OCI-LY7 (cell line): ENCODE measurements around the gene POU3F2. TPM values are rescaled to one million over a fixed set of nuclear protein-coding genes. Genes with fewer than 3 reads are reported as not detected.

Experiments used
- BruUV-seq: library from RNA; stranded (reverse); fragments of 400-500 nt; replicated peaks from 2 replicates; lab custom pipeline; 2021; lab: Mats Ljungman, UMichigan
- CTCF ChIA-PET: fragments of 300-600 bp; sonication (Branson Sonifier 250); formaldehyde crosslinking; loops from one replicate; lab custom pipeline; 2022; ENCODE audit warnings: antibody characterized with exemption; ENCODE audit not compliant: unreplicated experiment; lab: Charles Lee
- POLR2A ChIA-PET: fragments of 300-600 bp; sonication (Branson Sonifier 250); formaldehyde crosslinking; loops from one replicate; lab custom pipeline; 2022; ENCODE audit warnings: antibody characterized with exemption; lab: Charles Lee
- DNase-seq: peaks from one replicate; pipeline ENCODE4 v3.0.0-alpha.2; 2015; ENCODE audit warnings: low spot score
- H2AFZ ChIP-seq: fragments of 200-600 bp; sonication (generic), shearing (Covaris generic); 2 replicates; pipeline ENCODE4 v1.6.1; 2014; ENCODE audit warnings: mild to moderate bottlenecking, antibody characterized with exemption, low read length, moderate library complexity
- H3K27ac ChIP-seq: fragments of 200-600 bp; sonication (generic); 2 replicates; pipeline ENCODE4 v1.5.1; 2014; ENCODE audit warnings: mixed run types, low read depth, mild to moderate bottlenecking, moderate library complexity, low read length, inconsistent platforms; ENCODE audit not compliant: poor library complexity, severe bottlenecking
- H3K36me3 ChIP-seq: fragments of 200-600 bp; sonication (generic); 2 replicates; pipeline ENCODE4 v1.6.1; 2014; ENCODE audit warnings: mild to moderate bottlenecking, antibody characterized with exemption, low read length, moderate library complexity, mixed read lengths; ENCODE audit not compliant: insufficient read depth
- H3K4me1 ChIP-seq: fragments of 200-600 bp; sonication (generic); 2 replicates; pipeline ENCODE4 v1.5.1; 2014; ENCODE audit warnings: mild to moderate bottlenecking, low read length; ENCODE audit not compliant: insufficient read depth, poor library complexity, severe bottlenecking
- H3K4me2 ChIP-seq: fragments of 200-600 bp; sonication (generic); 2 replicates; pipeline ENCODE4 v1.6.1; 2014; ENCODE audit warnings: mild to moderate bottlenecking, low read length
- H3K4me3 ChIP-seq: fragments of 200-600 bp; sonication (generic); 2 replicates; pipeline ENCODE4 v1.5.1; 2014; ENCODE audit warnings: mild to moderate bottlenecking, low read depth, low read length; ENCODE audit not compliant: poor library complexity, severe bottlenecking
- H3K79me2 ChIP-seq: fragments of 200-600 bp; sonication (generic); 2 replicates; pipeline ENCODE4 v1.6.1; 2016; ENCODE audit warnings: low read depth, mild to moderate bottlenecking, low read length, moderate library complexity, mixed read lengths; ENCODE audit not compliant: insufficient read depth
- H3K9me2 ChIP-seq: fragments of 200-600 bp; sonication (generic); 2 replicates; pipeline ENCODE4 v1.6.1; 2016; ENCODE audit warnings: mild to moderate bottlenecking, low read length, mixed read lengths; ENCODE audit not compliant: insufficient read depth
- H3K9me3 ChIP-seq: fragments of 200-600 bp; sonication (generic); 2 replicates; pipeline ENCODE4 v1.6.1; 2014; ENCODE audit warnings: mild to moderate bottlenecking, mixed run types, low read length, mixed read lengths
- H4K20me1 ChIP-seq: fragments of 200-600 bp; sonication (generic); 2 replicates; pipeline ENCODE4 v1.6.1; 2014; ENCODE audit warnings: mild to moderate bottlenecking, antibody characterized with exemption, low read length, moderate library complexity, mixed read lengths; ENCODE audit not compliant: insufficient read depth
- CTCF ChIP-seq: fragments of 200-600 bp; sonication (generic); conservative IDR thresholded peaks from 2 replicates; pipeline ENCODE4 v1.5.1; 2014; ENCODE audit warnings: mild to moderate bottlenecking, antibody characterized with exemption, low read length, moderate library complexity, mixed read lengths
- EZH2phosphoT487 ChIP-seq: fragments of 200-600 bp; sonication (generic); IDR thresholded peaks from 2 replicates; pipeline ENCODE4 v1.6.1; 2018; ENCODE audit warnings: low read depth, borderline replicate concordance, mild to moderate bottlenecking, mixed run types, antibody characterized with exemption, low read length, moderate library complexity, mixed read lengths
- intact Hi-C: fragments of 100-400 bp; cut with micrococcal nuclease; formaldehyde crosslinking; loops from one replicate; pipeline ENCODE4 v1.10.0; 2022; ENCODE audit not compliant: unreplicated experiment
- total RNA-seq, 2 experiments: library from RNA; depleted of rRNA in 1 of 2; stranded (reverse); fragments of >200 nt in 1 of 2; shearing (Covaris generic) in 1 of 2; gene quantifications; 2 replicates each; pipeline ENCODE4 v1.2.3, GENCODE V29; 2014 to 2022

The POU3F2 gene
- total RNA-seq, 2 experiments from 2014 or later = not detected

GRCh38 chr6:98832284-98833056 lies 1.9 kb upstream of the POU3F2 start:
- no peaks in the 10 kb centered on the region for H3K79me2 ChIP-seq
- H3K36me3 ChIP-seq = no peaks in the 10 kb centered on the region
- H2AFZ ChIP-seq = no peak overlapping the region
- H3K27ac ChIP-seq = no peak overlapping the region
- no peaks in the 10 kb centered on the region for H3K9me2 ChIP-seq
- H4K20me1 ChIP-seq = peaks cover 1% of the 10 kb centered on the region; the same call in 1 of the 2 replicates
- no peak overlapping the region for H3K4me2 ChIP-seq
- BruUV-seq = no TSS peak
- H3K9me3 ChIP-seq = no peaks in the 10 kb centered on the region
- ChIA-PET CTCF (no interaction called here), POLR2A (no interaction called here)
- peaks cover 5% of the 10 kb centered on the region for H3K4me1 ChIP-seq
- no peak for DNase-seq
- intact Hi-C loops = loop anchor here (10.0 kb wide), 1 partner anchor 1118 kb away; no protein-coding TSS in a partner anchor
- no peak overlapping the region for H3K4me3 ChIP-seq
- TF ChIP-seq CTCF = no peak
- no peak for TF ChIP-seq EZH2phosphoT487

GRCh38 chr6:98833057-98833306 lies 1.4 kb upstream of the POU3F2 start:
- POLR2A ChIA-PET = no interaction called here
- no peak overlapping the region for H3K27ac ChIP-seq
- intact Hi-C loops = loop anchor here (10.0 kb wide), 1 partner anchor 1118 kb away; no protein-coding TSS in a partner anchor
- no peak overlapping the region for H3K4me2 ChIP-seq
- no peaks in the 10 kb centered on the region for H3K9me3 ChIP-seq
- no peaks in the 10 kb centered on the region for H3K36me3 ChIP-seq
- no TSS peak for BruUV-seq
- H3K4me1 ChIP-seq = peaks cover 5% of the 10 kb centered on the region
- H4K20me1 ChIP-seq = peaks cover 4% of the 10 kb centered on the region; the same call in 1 of the 2 replicates
- TF ChIP-seq EZH2phosphoT487 = no peak
- TF ChIP-seq CTCF = no peak
- no peak overlapping the region for H3K4me3 ChIP-seq
- no peak for DNase-seq
- H3K79me2 ChIP-seq = no peaks in the 10 kb centered on the region
- no peak overlapping the region for H2AFZ ChIP-seq
- CTCF ChIA-PET = no interaction called here
- no peaks in the 10 kb centered on the region for H3K9me2 ChIP-seq
